ENCODE measurements around the gene TMPRSS15.

- no peak for TF ChIP-seq CTCF (IDR thresholded peaks at IDR 0.05)
- TF ChIP-seq EP300 (IDR thresholded peaks at IDR 0.05) = no peak
- no peak for TF ChIP-seq POLR2A (IDR thresholded peaks at IDR 0.05)
These were observed 46.3 kb upstream of the TMPRSS15 start for GRCh38 chr21:18449605-18450550.
